Mesodermal cell (in vitro differentiated cells): Measurements from ENCODE around the gene NEBL.

Experiments used
- H3K27ac ChIP-seq: 2 replicates; pipeline ENCODE4 v1.7.0; 2013; ENCODE audit warnings: mild to moderate bottlenecking, low read depth, low read length, moderate library complexity; ENCODE audit not compliant: severe bottlenecking
- H3K36me3 ChIP-seq: 2 replicates; pipeline ENCODE4 v1.7.1; 2013; ENCODE audit warnings: mild to moderate bottlenecking, low read length, moderate library complexity; ENCODE audit not compliant: control insufficient read depth, insufficient read depth
- H3K4me1 ChIP-seq: one replicate; pipeline ENCODE4 v1.7.1; 2013; ENCODE audit warnings: mild to moderate bottlenecking, low read length; ENCODE audit not compliant: insufficient read depth, control insufficient read depth, poor library complexity, severe bottlenecking
- H3K4me3 ChIP-seq: 2 replicates; pipeline ENCODE4 v1.7.0; 2013; ENCODE audit warnings: low read length, control low read depth, mild to moderate bottlenecking; ENCODE audit not compliant: insufficient read depth, poor library complexity, severe bottlenecking; ENCODE audit errors: extremely low read depth
- H3K9me3 ChIP-seq: 2 replicates; pipeline ENCODE4 v1.7.1; 2013; ENCODE audit warnings: mild to moderate bottlenecking, low read length, moderate library complexity; ENCODE audit not compliant: control insufficient read depth
- WGBS, 2 experiments: methylation state at CpG; one replicate each; pipeline ENCODE4 v1.1.5; 2013; ENCODE audit warnings: missing lambda C conversion rate in 2 of 2; ENCODE audit not compliant: insufficient coverage in 2 of 2; 5-methylcytosine and 5-hydroxymethylcytosine counted together

NEBL gene

GRCh38 chr10:20785174-20785573 is 111.9 kb downstream of the NEBL start:
- H3K36me3 ChIP-seq: no peaks in the 10 kb centered on the region
- no peak overlapping the region for H3K4me3 ChIP-seq
- no CpG with 5 or more reads among the region's 1 CpG for WGBS, 2 experiments
- H3K9me3 ChIP-seq: no peaks in the 10 kb centered on the region
- no peak overlapping the region for H3K27ac ChIP-seq
- no peaks in the 10 kb centered on the region for H3K4me1 ChIP-seq

GRCh38 chr10:20778008-20778757 is 118.9 kb downstream of the NEBL start:
- H3K36me3 ChIP-seq: no peaks in the 10 kb centered on the region
- H3K27ac ChIP-seq: no peak overlapping the region
- no peaks in the 10 kb centered on the region for H3K4me1 ChIP-seq
- WGBS, 2 experiments: 89 to 92% methylated on average over 6 to 7 of the region's 7 CpGs
- no peaks in the 10 kb centered on the region for H3K9me3 ChIP-seq
- no peak overlapping the region for H3K4me3 ChIP-seq

- no peaks in the 10 kb centered on the region for H3K4me1 ChIP-seq
Measured at GRCh38 chr10:20776384-20777118, 120.6 kb downstream of the NEBL start.

GRCh38 chr10:20771051-20771450 is 126.1 kb downstream of the NEBL start:
- Histone ChIP-seq H3K36me3 (no peaks in the 10 kb centered on the region), H3K9me3 (no peaks in the 10 kb centered on the region), H3K4me1 (no peaks in the 10 kb centered on the region), H3K27ac (no peak overlapping the region), H3K4me3 (no peak overlapping the region)
- no CpG with 5 or more reads among the region's 2 CpGs for WGBS, 2 experiments

More at GRCh38 chr10:20776384-20777118, 120.6 kb downstream of the NEBL start:
- Histone ChIP-seq H3K27ac (no peak overlapping the region), H3K4me3 (no peak overlapping the region), H3K36me3 (no peaks in the 10 kb centered on the region), H3K9me3 (no peaks in the 10 kb centered on the region)
- WGBS, 2 experiments: 100% methylated on average over 1 to 2 of the region's 5 CpGs

- WGBS, 2 experiments: no CpG with 5 or more reads among the region's 3 CpGs
- Histone ChIP-seq H3K4me1 (no peaks in the 10 kb centered on the region), H3K27ac (no peak overlapping the region), H3K9me3 (no peaks in the 10 kb centered on the region), H3K4me3 (no peak overlapping the region), H3K36me3 (no peaks in the 10 kb centered on the region)
Measured at GRCh38 chr10:20769481-20769880, 127.6 kb downstream of the NEBL start.

GRCh38 chr10:20768843-20769242 is 128.3 kb downstream of the NEBL start:
- WGBS, 2 experiments: no CpG with 5 or more reads among the region's 3 CpGs
- Histone ChIP-seq H3K27ac (no peak overlapping the region), H3K4me1 (no peaks in the 10 kb centered on the region), H3K9me3 (no peaks in the 10 kb centered on the region), H3K36me3 (no peaks in the 10 kb centered on the region), H3K4me3 (no peak overlapping the region)

- no peak overlapping the region for H3K27ac ChIP-seq
- no peaks in the 10 kb centered on the region for H3K36me3 ChIP-seq
- no peak overlapping the region for H3K4me3 ChIP-seq
- WGBS, 2 experiments: 44 to 100% methylated on average over 1 of the region's 2 CpGs
- no peaks in the 10 kb centered on the region for H3K4me1 ChIP-seq
- no peaks in the 10 kb centered on the region for H3K9me3 ChIP-seq
Measured at GRCh38 chr10:20767028-20767427, 130.1 kb downstream of the NEBL start.

GRCh38 chr10:20765066-20765465 is 132.0 kb downstream of the NEBL start:
- Histone ChIP-seq H3K4me3 (no peak overlapping the region), H3K36me3 (no peaks in the 10 kb centered on the region), H3K4me1 (no peaks in the 10 kb centered on the region), H3K9me3 (no peaks in the 10 kb centered on the region), H3K27ac (no peak overlapping the region)
- 88% methylated on average over 1 of the region's 1 CpG; no CpG with 5 or more reads in 1 of the 2 experiments for WGBS, 2 experiments

- WGBS, 2 experiments: no CpG with 5 or more reads among the region's 2 CpGs
Measured at GRCh38 chr10:20760460-20760859, 136.7 kb downstream of the NEBL start.

GRCh38 chr10:20748551-20748950 is 148.6 kb downstream of the NEBL start:
- 92% methylated on average over 2 of the region's 2 CpGs; no CpG with 5 or more reads in 1 of the 2 experiments for WGBS, 2 experiments
- peaks cover 6% of the 10 kb centered on the region for H3K9me3 ChIP-seq
- H3K27ac ChIP-seq: no peak overlapping the region

More at GRCh38 chr10:20760460-20760859, 136.7 kb downstream of the NEBL start:
- Histone ChIP-seq H3K4me1 (no peaks in the 10 kb centered on the region), H3K9me3 (no peaks in the 10 kb centered on the region), H3K4me3 (no peak overlapping the region), H3K36me3 (no peaks in the 10 kb centered on the region), H3K27ac (no peak overlapping the region)

GRCh38 chr10:20747782-20748181 is 149.3 kb downstream of the NEBL start:
- no peaks in the 10 kb centered on the region for H3K36me3 ChIP-seq
- H3K4me1 ChIP-seq: no peaks in the 10 kb centered on the region
- peaks cover 6% of the 10 kb centered on the region for H3K9me3 ChIP-seq
- H3K4me3 ChIP-seq: no peak overlapping the region
- no peak overlapping the region for H3K27ac ChIP-seq

More at GRCh38 chr10:20748551-20748950, 148.6 kb downstream of the NEBL start:
- Histone ChIP-seq H3K4me3 (no peak overlapping the region), H3K4me1 (no peaks in the 10 kb centered on the region), H3K36me3 (no peaks in the 10 kb centered on the region)
